ENCODE results near the gene CPXM2.

The CPXM2 gene

DNA sequence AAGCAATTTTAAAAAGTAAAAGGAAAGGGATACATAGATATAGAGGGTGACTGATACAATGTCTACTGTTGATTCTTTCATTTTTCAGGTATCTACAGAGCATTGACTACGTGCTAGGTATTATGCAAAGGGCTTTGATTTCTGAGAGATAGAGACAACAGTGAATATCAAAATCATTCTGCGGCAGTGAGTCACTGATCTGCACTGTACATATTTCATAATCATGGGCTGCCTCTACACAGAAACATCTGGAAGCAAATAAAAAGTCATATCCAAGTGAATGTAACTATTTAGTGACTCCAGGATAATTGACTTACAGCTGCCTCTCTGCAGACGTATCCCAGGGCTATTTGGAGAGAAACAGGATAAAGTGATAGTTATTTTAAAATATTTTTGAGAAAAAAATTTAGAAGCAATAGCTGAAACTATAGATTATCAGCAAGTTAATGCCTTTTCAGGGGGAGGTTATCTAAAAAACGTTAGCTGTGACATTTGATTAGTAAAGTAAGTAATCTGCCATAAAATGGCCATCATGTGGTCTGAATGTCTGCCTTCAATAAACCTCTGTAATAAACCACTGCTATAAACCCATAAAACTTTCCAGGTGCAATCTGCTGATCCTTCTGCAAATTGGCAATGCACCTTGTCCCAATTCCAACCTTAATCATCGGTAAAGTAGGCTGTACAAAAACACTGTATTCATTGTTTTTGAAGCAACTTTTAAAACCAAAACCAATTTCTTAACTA, 43.7 kb downstream of the CPXM2 start:
- DNase-seq (ENCODE audit: low spot score): peak; percentile 72

DNA sequence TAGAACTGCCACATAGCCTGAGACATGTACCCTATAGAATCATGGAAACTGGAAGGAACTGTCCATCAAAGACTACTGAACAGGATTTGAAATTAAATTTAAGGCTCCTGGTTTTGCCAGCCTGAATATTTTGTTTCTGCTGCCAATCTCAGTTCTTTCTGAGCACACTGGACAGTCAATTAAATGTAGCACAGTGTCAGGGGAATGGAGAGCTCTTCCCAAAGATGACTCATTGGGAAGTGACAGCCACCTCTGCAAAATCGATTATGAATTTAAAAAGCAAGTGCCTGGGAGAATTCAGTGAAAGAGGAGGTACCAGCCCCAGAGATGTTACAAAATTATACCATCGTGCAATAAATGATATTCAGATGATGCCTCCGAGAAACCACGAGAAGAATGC, 47.8 kb downstream of the CPXM2 start:
- DNase-seq (ENCODE audit: low spot score): no peak

DNA sequence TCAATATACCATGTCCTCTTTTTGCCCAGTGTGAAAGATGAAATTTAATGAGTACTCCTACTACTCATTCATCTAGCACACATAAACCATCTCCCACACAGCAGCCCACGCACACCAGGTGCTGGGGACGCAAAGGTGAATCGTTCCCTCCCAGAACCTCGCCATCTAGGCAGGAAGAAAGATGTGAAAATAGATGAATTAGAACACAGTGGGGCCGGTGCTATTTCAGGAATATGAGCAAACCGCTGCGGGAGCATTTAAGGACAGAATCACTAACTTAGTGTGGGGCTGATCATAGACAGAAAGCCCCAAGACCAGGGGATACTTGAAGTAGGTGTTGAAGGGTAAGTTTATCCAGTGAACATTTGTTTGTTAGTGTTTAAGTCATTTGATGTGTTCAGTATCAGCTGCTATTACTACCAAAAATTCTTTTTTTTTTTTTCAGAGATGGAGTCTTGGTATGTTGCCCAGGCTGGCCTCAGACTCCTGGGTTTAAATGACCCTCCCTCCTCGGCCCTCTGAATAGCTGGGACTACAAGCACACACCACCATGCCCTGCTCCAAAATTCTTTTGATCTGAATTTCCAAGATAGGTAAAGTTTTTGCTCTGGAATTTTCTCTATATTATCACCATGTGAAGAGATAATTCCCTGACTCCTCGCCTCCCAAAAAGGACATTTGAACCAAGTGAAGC, 48.8 kb downstream of the CPXM2 start:
- no peak for DNase-seq (ENCODE audit: low spot score)

DNA sequence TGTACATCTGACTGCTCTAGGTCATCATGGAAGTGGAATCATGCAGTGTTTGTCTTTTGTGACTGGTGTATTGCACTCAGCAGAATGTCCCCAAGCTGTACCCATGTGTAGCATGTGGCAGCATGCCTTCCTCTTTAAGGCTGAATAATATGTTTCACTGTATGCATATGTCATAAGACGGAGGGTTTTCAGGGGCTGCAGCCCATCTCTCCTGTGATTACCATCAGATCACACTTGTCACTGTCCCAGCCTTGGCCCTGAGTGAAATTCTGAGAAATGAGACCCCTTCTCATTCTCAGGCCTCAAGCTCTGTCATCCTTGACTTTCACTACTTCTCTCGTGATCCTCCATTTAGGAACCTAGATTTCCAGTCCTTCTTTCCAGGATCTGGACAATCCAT, 50.0 kb downstream of the CPXM2 start:
- DNase-seq (ENCODE audit: low spot score): no peak

DNA sequence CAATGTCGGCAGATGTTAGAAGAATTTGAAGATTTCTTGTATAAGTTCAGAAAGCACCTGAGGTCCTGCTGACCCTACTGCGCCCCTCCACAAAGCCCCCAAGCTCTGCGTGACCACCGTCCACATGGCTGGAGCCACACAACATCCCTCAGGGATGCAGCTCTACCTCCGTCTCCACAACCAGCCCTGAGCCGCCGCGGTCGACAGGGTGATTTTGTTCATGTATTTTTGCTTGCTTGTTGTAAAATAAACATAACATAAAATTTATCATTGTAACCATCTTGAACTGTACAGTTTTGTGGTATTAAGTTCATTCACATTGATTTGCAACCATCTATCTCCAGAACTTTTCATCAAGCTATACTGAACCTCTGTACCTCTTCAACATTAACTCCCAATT, 50.5 kb downstream of the CPXM2 start:
- no peak for DNase-seq (ENCODE audit: low spot score)

DNA sequence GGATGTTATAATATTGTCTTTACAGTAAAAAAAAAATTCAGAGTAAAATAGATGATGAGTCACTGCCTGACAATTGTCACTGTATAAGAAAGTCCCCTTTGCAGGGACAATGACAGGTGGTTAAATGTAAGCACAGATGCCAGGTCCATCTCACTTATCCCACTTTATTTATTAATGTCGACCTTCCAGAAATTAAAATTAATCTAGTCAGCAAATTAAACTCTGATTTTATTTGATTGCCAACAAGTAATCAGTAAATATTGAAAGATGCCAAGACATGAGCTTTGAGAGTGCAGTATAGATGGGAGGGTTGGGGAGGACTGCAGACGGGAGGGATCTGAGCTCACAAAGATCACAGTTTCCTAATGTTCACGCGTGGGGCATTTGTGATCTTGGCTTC, 50.9 kb downstream of the CPXM2 start:
- no peak for DNase-seq (ENCODE audit: low spot score)

DNA sequence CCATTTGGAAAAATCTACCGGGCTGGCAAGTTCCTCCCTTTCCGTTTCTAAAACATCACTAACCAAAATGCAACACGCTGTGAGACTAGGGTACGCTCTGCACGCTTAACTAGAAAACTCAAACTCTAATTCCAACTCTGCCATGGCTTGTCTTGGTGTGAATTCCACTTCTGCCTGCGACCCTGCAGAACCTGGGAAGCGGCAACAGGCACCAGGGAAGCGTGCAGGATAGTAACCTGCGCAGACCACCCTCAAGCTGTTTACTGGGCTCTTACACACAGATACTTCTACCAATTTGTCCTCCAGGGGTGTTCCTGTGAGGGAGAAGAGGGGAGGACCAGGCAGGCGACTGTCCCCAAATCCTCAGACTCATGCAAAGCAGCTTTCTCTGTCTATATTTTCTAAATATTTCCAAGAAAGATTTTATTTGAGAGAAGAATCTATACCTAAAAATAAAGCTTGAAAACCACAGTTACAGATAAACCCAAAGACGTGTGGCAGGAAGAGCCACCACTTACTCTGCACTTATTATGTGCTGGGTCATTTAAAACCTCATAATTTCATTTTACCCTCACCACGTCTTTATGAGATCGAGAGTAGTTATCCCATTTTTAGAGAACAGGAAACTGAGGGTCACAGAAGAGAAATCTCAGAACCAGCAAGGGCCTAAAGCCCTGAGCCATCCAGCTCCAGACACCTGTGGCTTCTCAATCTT, 52.9 kb downstream of the CPXM2 start:
- DNase-seq (ENCODE audit: low spot score): no peak

DNA sequence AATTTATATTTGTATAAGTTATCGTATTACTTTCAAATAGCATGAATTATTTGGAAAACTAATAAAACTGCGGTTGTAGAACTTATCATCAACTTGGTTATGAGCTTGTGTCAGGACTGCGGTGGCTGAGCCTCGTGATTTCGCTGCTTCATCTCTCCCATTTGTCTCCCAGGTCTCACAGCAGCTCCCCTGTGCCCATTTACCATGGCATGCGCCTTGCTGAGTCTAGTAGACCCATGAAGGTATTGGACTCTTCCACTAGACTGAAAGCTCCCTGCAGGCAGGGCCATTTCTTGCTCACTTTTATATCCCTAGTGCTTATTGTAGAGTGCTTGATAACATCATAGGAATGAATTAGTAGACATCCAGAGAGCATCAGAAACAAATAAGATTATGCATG, 53.9 kb downstream of the CPXM2 start:
- DNase-seq (ENCODE audit: low spot score): no peak

DNA sequence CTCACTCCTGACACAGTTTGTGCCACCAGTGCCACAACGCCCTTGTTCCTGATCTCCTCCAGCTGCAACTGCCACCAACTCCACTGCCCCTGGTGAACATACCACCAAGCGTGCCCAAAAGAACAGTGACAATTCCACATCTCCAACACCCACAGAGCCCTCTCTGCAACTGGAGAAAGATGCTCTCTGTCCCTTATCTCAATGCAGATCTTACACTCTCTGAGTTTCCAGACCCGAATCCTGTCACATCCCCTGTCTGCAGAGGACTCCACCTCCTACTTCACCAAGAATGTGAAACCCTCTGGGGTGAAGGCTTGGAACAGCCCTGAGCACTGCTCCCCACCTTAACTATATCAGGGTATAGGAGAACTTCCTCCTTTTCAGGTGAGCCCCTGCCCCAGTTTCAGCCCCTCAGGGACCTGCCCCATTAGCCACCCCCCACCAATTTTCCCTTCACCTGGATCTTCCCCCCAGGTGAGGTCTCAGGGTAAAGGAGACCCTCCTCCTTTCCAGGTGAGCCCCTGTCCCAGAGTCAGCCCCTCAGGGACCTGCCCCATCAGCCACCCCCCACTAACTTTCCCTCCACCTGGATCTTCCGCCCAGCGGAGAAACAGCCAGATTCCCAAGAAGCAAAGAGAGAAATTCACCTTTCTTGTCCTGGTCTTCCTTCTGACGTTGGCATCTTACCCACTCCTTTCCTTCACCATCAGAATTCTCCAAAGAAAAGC, 55.0 kb downstream of the CPXM2 start:
- no peak for DNase-seq (ENCODE audit: low spot score)

DNA sequence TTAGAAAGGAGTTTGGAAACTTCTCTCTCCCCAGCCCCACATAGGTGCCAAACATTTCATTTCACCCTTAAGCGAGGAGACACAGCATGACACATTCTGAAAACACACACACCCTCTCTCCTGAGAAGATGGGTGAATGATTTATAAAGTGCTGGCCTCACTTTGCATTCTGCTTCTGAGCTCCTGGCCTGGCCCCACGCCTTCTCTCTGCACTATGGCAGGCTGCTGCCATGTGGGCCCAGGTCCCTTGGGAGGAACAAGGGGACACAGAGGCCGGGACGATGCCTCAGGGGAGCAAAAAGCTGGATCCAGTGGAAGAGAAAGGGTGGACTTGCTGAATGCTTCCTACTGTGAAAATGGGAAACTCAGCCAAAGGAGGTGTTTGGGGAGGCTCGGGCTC, 56.0 kb downstream of the CPXM2 start:
- no peak for DNase-seq (ENCODE audit: low spot score)

DNA sequence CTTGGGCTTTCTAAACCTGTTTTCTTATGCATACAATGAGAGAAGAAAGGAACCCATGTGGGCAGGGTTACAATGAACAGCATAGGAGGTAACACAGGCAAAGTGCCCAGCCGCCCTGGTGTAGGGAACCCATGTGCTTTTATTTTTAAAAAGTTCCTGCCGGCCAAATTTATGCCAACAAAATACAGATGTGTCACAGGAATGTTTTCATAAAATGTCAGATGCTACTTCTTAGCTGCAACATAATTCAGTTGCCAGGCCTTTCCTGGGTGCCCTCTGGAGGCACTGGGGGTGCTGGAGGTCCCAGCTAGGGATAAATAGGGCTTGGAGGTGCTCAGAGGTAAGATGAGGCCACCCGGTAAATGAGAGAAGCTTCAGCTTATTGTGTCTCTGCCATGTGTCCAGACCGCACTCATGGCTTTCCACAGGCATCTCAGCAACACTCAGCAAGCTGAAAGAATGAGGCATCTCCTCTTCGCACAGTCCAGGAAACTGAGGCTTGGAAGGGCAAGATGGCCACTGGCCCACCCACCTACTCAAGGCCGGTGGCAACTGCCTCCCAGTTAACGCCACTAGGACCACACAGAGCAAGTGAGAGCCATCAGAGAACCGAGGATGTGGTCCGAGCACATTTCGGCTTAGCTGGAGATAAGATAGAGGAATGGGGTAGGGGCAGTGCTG, 58.3 kb downstream of the CPXM2 start:
- DNase-seq (ENCODE audit: low spot score): no peak

DNA sequence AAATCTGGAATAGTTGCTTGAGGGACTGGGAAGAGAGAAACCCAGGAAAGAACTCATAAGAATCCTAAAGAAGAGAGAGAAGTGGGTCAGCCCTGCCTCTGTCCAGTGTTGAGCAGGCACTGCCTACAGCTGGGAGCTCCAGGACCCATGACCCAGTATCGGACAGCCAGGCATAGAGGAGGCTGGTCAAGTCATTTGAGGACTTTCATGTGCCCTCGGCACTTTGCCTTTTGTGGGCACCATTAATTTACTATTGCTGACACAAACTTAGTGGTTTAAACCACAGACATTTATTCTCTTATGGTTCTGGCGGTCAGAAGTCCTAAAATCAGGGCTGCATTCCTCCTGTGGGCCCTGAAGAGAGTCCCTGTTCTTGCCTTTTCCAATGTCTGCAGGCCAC, 60.3 kb downstream of the CPXM2 start:
- no peak for DNase-seq (ENCODE audit: low spot score)

DNA sequence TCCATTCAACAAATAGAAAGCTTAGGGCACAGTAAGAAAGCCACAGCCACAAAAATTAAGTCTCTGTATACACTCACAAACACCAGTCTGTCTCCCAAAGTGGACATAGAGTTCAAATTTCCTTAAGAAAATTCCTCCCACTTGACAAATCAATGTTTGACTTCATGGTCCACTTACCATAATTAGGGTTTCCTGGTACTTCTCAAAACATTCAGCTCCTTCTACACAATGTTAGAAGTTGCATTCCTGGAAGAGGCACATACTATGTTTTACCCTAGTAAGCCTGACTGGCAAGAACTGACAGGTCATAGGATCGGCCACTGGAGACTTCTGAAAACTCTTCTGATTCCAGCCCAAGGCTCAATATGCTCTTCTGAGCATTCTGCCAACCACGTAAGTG, 70.5 kb downstream of the CPXM2 start:
- DNase-seq (ENCODE audit: low spot score): no peak

DNA sequence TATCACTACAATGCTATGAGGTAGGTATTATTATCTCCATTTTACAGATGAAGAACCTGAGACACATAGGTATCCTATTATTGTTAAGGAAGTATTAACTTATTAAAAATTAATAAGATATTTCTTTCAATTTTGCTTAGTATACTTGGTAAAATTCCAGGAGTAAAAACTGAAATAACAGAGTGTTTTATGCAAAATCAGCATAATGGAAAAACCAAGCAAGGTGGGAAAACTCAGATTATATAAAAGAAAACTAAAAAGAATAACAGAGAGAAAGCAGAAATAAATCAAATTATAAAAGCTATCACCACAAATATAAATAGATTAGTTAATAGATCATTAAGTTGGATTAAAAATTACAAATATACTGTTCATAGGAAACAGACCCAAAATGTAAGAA, 82.0 kb downstream of the CPXM2 start:
- DNase-seq (ENCODE audit: low spot score): no peak

DNA sequence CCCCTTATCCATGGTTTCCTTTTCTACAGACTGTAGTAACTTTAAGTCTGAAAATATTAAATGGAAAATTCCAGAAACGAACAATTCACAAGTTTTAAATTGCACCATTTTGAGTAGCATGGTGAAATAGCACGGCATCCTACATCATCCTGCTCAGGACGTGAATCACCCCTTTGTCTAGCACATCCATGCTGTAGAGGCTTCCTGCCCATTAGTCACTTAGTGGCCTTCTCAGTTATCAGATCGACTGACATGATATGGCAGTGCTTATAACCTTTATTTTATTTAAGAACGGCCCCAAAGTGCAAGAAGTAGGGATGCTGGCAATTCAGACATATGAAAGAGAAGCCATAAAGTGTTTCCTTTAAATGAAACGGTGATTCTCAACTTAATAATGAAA, 82.7 kb downstream of the CPXM2 start:
- peak; percentile 78 for DNase-seq (ENCODE audit: low spot score)

DNA sequence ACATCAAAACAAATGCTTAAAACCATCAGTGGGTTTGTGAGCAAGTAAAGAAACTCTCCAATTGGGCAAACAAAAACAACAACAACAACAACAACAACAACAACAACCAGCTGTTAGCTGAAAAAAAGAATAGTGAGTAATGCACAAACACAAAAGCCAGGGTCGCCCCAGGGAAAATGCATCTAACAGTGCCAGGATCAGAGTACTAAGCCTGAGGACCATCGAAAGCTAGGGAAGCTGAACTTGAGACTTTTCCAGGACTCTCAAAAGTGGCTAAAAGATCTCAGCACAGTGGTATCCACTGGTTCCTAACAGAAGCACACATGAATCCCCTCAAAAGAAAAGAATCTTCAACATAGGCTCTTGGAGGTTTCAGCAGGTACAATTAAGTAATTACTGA, 83.3 kb downstream of the CPXM2 start:
- DNase-seq (ENCODE audit: low spot score): no peak

DNA sequence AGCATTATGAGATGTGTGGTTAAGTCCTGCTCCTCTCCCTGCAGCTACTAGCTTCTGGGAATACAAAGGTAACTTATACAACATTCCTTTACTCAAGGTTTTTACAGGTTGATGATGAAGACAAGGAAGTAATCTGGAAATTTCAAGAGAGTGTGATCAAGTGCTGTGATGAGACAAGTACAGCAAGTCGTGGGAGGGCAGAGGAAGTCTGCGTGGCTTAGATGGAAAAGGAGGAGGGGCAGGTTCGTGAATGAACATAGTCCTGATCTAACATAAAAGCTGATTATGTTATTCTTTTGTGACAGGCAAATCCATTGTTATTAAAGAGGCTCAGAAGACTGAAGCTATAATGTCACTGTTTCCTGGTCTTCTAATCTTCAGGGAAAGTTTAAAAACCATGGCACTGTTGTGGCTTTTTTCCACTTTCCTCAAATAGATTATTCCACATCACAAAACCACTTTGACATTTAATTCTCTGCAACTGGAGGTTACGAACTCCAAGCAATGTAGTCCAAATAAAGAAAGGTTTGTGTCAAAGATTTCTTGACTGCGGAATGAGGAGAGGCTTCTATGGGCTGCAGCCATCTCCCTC, 84.1 kb downstream of the CPXM2 start:
- DNase-seq (ENCODE audit: low spot score): no peak

DNA sequence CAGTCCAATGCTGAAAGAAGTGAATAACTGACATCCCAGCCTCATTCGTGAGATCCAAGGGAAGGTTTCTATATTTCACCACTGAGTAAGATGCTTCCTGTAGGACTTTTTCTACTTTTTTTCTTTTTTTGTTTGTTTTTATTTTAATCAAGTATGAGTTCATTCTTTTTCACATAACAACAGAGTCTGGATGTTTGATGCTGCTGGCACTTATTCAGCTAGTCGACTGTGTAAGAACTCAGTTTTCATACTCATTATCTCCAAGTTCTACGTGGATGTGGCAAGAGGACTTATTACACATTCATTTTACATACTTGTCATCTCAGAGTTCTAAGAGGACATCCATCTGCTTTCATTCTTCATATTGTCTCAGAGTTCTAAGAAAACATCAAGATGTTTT, 86.9 kb downstream of the CPXM2 start:
- DNase-seq (ENCODE audit: low spot score): peak; percentile 24

DNA sequence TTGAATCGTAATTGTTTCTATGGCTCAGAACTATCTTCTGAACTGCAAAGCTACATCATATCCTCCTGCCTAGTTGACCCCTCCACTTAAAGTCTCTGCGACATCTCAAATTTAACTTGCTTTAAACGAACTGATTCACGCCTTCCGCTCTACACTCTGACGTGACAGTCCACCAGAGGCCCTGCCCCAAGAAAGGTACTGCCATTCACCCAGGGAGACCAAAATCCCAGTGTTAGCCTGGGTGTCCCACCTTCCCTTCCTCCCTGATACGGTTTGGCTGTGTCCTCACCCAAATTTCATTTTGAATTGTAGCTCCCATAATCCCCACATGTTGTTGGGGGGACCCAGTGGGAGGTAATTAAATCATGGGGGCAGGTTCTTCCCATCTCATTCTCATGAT, 90.8 kb downstream of the CPXM2 start:
- no peak for DNase-seq (ENCODE audit: low spot score)

DNA sequence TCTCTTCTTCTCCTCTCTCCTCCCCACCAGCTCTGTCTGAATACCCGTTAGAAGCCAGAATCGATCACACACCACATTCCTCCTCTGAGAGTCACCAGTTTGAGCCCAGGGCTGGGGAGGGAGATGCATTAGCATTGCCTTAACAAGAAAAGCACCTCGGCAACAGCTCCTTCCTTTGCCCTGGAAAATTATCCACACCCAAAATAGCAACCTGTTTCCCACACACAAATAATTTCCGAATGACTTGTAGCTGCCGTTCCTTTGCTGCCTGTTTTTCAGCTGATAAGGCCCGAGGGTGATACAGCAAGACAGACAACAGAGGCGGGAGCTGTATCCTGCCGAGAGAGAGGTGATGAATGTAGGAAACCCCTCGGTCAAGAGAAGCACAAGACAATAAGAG, 91.3 kb downstream of the CPXM2 start:
- peak; percentile 31 for DNase-seq (ENCODE audit: low spot score)

DNA sequence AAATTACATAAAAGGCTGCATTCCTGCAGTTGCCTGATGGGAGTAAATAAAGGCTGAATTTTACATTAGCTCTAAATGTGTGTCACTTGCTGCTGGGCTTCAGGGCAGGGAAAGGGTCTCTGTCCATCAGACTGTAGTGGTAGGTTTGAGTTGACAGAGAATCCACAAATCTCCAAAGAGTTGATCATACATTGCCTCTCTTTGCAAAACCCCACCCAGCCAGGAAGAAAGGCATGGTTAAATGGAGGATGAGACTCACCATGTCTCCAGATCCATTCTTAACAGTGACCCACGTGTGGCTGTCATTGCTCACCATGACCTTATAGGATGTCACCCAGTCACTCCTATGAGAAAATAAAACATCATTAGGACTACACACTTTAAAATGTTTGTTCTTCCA, 92.8 kb downstream of the CPXM2 start:
- no peak for DNase-seq (ENCODE audit: low spot score)

DNA sequence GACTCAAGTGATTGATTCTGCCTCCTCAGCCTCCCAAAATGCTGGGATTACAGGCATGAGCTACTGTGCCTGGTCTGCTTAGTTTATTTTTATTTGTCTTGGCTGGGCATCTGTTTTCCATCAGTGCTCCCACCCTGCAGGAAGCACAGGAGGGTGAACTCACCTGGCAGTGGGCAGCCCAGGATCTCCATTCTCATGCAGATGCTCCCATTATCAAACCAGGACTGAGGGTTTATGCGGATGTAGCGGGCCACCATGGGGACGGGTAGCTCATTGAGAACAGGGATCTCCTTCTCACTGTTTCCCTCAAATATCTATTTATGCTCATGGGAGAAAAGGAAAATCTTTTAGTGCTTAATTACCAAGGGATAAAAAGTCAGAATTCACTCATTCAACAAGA, 93.8 kb downstream of the CPXM2 start:
- no peak for DNase-seq (ENCODE audit: low spot score)
